SK-N-DZ (cell line): Measurements from ENCODE around the gene PARVB. TPM values are rescaled to one million over a fixed set of nuclear protein-coding genes. Genes with fewer than 3 reads are reported as not detected.

Experiments
- DNase-seq: peaks from one replicate; pipeline ENCODE4 v3.0.0-alpha.2; 2015; ENCODE audit warnings: low spot score
- polyA plus RNA-seq, 2 experiments: library from polyadenylated mRNA; depleted of rRNA; stranded (reverse); fragments of >200 nt; gene quantifications; 2 replicates each; pipeline ENCODE4 v1.2.3, GENCODE V29; 2014

Gene PARVB, protein sequence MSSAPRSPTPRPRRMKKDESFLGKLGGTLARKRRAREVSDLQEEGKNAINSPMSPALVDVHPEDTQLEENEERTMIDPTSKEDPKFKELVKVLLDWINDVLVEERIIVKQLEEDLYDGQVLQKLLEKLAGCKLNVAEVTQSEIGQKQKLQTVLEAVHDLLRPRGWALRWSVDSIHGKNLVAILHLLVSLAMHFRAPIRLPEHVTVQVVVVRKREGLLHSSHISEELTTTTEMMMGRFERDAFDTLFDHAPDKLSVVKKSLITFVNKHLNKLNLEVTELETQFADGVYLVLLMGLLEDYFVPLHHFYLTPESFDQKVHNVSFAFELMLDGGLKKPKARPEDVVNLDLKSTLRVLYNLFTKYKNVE
- 0.10 TPM in 2 replicates for polyA plus RNA-seq (2014; cell fraction: cytosol; rRNA removed)
- polyA plus RNA-seq (2014; cell fraction: nucleus; rRNA removed), result 1.1 TPM in 1 of 2 replicates, not detected in the other

- no peak for DNase-seq
These were observed at the start of gene PARVB for GRCh38 chr22:44024288-44024921. Gene PARVB, plus strand, starts transcription at chr22:44024302. Its CDS starts 38 bp downstream, at chr22:44024340.

DNA sequence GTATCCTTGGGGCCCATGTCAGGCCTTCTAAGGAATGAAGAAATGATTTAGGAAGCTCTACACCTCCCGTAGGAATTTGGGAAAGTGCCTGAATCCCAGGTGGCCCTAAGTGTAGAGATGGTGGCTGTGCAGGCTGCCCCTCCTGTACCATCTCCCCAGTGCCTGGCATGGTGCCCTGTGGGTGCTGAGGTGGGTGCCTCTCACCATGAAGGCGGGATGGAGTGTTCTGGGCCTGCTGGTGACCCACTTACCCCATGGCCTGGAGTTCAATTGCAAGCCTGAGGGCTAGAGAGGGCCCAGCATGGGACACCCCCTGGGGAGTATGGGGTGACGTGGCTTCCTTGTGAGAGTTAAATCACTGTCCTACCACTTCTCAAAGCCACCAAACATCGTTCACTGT lies 49.1 kb upstream of the PARVB start:
- no peak for DNase-seq

- no peak for DNase-seq
These were observed 47.0 kb upstream of the PARVB start for GRCh38 chr22:43976861-43977795.

DNA sequence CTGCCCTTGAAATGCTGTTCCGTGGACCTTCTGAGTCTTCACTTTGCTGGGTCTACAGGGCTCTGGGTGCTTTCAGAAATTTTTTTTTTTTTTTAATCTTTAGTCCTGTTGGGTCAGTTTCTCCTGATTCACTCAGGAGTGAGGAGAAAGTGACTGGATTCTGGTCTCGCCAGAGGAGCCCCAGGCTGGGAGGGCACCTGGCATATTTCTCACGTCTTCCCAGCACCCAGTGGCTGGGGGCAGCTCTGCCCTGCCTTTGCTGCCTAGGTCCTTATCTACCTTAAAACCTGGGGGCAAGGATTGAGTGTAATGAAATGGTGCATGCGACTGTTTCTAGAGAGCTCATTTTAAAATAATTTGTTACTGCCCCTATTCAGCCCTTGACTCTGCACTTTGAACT lies 45.5 kb upstream of the PARVB start:
- no peak for DNase-seq

DNA sequence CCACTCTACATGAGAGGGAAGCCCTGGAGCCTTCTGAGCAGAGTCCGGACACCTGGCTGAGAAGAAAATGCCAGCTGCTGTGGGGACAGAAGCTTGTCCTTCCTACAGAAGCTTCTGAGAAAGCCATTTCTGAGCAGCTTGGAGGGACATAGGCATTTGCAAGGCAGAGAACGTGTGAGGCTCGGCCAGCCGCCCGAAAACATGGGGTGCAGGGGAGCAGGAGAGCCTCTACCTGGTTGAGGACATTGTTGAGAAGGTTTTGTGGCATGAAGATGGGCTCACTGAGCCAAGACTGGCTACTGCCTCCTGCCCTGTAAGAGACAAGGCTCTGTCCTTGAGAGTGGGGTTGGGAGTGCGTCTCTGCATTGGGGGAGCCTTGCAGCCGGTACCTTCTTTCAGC lies 43.5 kb upstream of the PARVB start:
- DNase-seq, result no peak

DNA sequence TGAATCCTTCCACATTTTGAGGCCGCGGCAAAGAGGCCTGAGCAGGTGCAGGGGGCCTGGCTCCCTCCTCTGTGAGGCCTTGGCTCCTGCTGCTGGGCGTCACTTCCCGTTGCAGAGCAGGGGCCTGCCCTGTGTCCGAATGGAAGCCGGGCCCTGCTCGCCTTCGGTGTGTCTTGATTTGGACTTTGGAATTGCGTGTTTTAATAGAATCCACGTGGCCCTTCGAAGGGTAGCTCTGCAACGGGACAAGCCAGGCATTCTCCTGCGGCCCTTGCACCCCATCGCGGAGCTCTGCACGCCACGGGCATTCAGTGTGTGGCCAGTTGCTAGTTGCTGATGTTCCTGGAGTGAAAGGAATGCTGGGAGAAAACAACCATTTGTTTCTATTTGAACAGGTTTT lies 43.1 kb upstream of the PARVB start:
- DNase-seq, result no peak

DNA sequence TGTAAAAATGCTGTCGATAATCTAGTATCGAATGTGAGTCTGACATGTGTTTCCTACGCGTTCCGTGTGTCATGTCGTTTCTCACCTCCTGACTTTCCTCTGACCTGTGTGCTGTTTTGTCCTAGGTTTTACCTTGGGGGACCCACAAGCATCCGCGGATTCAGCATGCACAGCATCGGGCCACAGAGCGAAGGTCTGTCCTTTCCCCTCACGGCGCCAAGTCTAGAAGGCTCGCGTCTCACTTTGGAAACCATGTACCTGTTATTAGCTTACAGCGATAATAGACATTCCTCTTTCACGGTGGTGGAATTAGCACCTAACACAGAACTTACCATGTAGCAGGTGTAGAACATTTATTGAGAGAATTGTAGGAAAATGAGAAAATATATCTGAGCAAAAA lies 40.3 kb upstream of the PARVB start:
- no peak for DNase-seq

DNA sequence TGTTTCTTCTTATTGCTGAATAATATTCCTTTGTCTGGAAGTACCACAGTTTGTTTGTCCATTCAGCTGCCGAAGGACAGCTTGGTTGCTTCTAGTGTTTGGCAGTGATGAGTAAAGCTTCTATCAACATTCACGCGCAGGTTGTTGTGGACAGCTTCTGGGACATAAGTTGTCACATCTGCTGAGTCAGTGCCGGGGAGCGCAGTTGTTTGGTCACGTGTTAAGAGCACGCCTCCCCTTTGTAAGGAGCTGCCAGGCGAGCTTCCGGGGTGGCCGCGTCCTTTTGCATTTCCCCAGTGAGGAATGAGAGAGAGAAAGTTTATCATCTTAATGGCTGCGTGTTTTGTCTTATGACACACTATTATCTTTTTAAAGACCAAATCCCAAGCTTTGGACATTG lies 38.6 kb upstream of the PARVB start:
- no peak for DNase-seq

GRCh38 chr22:43988116-43988820 lies 35.8 kb upstream of the PARVB start:
- no peak for DNase-seq

DNA sequence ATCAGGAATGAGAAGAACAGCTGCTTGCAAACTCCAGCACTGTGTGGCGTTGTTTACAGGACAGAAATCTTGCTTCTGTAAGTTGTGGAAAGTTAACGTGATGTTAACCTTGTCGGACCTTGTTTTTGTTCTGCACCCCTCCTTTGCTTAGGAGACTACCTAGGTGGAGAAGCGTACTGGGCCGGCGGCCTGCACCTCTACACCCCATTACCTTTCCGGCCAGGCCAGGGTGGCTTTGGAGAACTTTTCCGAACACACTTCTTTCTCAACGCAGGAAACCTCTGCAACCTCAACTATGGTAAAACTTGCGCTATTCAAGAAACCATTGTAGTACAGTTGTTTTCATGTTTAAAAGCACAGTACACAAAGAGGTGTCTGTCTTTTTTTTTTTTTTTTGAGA lies 35.1 kb upstream of the PARVB start:
- no peak for DNase-seq

DNA sequence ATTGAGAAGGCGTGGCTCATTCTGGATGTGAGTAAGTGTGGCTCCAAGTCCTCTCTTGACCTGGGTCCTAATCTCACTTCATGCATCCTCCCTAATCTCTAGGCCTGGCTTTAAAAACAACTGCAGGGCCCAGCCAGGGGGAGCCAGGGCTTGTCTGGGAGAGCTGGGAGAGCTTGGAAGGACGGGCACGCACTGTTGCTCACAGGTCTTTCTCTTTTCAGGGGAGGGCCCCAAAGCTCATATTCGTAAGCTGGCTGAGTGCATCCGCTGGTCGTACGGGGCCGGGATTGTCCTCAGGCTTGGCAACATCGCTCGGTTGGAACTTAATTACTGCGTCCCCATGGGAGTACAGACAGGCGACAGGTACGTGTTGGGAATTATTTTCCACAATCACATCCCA lies 34.1 kb upstream of the PARVB start:
- no peak for DNase-seq

- DNase-seq, result no peak
These were observed 32.6 kb upstream of the PARVB start for GRCh38 chr22:43991316-43992020.

- DNase-seq, result no peak
These were observed 31.7 kb upstream of the PARVB start for GRCh38 chr22:43992331-43992821.

DNA sequence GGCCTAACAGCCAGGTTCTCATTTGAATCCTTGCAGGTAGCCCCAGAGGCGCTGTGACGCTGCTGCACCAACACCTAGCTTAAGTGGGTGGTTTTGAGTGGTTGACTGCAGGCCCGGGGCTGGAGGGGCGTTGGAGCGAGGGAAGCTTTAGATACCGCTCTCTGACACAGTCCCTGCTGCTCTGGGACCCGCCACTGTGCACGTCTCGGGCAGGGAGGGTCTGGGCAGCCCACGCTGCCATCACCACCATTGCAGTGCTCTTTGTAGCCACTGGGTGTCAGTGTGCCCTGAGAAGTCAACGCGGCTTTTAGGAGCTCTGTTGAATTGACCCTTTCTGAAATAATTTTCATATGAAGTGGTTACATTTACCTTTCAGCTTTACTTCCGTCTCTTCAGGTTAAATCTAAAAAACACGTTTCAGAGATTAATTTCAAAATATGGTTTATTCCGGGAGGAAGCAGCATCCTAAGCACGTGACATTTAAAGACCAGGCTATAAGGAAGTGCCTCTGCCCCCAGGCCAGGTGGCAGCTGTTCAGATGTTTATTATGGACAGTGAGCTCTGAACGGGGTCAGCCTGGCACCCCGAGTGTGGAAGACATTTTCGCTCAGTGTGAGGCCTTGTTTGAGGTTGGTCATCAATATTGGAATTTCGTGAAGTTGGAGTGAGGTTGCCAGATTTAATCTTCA lies 30.9 kb upstream of the PARVB start:
- DNase-seq, result peak; percentile 56

- DNase-seq, result no peak
These were observed 30.1 kb upstream of the PARVB start for GRCh38 chr22:43994006-43994405.

- DNase-seq, result no peak
These were observed 29.7 kb upstream of the PARVB start for GRCh38 chr22:43994416-43994815.

DNA sequence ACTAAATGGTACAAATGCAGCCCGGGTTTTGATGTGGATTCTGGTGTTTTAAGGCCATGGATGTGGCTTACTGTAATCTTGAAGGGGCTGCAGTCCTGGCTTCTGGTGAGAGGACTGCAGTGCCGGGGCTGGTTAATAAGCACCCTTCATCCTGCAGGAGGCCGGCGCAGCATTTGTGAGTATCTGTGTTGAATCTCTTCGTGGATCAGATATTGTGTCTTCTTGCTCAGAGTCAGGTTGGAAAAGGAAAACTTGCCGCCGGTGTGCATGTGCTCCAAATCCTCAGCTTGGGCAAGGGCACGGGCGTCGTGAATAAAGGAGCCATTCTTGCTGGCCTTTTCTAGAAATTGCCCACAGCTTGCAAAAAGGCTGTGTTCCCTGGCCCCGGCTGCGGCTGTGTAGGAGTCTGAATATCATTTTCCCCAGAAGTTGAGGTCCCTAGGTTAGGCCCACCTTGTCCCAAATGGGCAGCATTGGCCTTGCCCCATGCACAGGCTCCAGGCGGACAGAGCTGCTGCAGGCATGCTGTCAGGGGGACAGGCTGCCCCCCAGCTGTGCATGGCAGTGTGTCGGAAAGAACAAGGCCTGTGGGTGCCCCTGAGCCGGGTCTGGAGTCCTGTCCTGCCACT lies 28.9 kb upstream of the PARVB start:
- no peak for DNase-seq

- DNase-seq, result no peak
These were observed 28.3 kb upstream of the PARVB start for GRCh38 chr22:43995798-43996169.

- no peak for DNase-seq
These were observed 27.7 kb upstream of the PARVB start for GRCh38 chr22:43996170-43996980.
